GM12878 (cell line): ENCODE measurements around the gene CLINT1. TPM values are rescaled to one million over a fixed set of nuclear protein-coding genes. Genes with fewer than 3 reads are reported as not detected.

Source experiments
- CUX1 ChIP-seq: IDR thresholded peaks from 2 replicates; pipeline ENCODE4 v1.6.1; 2012; ENCODE audit warnings: improper control_type of control experiment, low read depth, low read length; ENCODE audit not compliant: insufficient replicate concordance
- ZSCAN29 ChIP-seq: fragments of 450-650 bp; IDR thresholded peaks from 2 replicates; pipeline ENCODE4 v1.6.1; 2017; ENCODE audit warnings: mild to moderate bottlenecking, moderate library complexity
- polyA plus RNA-seq, 11 experiments: library from polyadenylated mRNA; depleted of rRNA in 4 of 11; unstranded in 6 of 11; stranded (reverse) in 5 of 11; fragments of >200 nt; fragmentation: Nextera tagmentation in 4 of 11; fragmentation: Illumina TruSeq in 1 of 11; extraction: Ambion mirVana in 4 of 11; extraction: Trizol in 1 of 11; gene quantifications; 1 replicate in 1 of 11; 2 replicates in 10 of 11; pipeline versions ENCODE4 v1.2.1 to v1.2.3, GENCODE V29; 2011 to 2016; ENCODE audit warnings: inconsistent platforms in 2 of 11, missing spikeins in 2 of 11, low read depth in 1 of 11
- small RNA-seq: library from RNA; depleted of rRNA; stranded (forward); fragments of <200 nt; gene quantifications from one replicate; pipeline ENCODE3, GENCODE V24; 2014
- total RNA-seq, 4 experiments: library from RNA; depleted of rRNA in 3 of 4; stranded (reverse); fragments of >200 nt in 3 of 4; fragmentation: Illumina TruSeq in 1 of 4; extraction: Trizol in 1 of 4; gene quantifications; 2 replicates each; pipeline versions ENCODE4 v1.2.1 to v1.2.3, GENCODE V29; 2013 to 2021
- TF ChIP-seq, protein P1 (sequence below): IDR thresholded peaks from 2 replicates; pipeline ENCODE4 v1.6.1; 2012; ENCODE audit warnings: low read depth, low read length, improper control_type of control experiment

Gene CLINT1
- total and polyA plus RNA-seq, 10 of the 15 experiments (the other 5 are each of a cell fraction or from before 2014, with no cell fraction given): 30.0 to 136 (median 105) TPM

DNA sequence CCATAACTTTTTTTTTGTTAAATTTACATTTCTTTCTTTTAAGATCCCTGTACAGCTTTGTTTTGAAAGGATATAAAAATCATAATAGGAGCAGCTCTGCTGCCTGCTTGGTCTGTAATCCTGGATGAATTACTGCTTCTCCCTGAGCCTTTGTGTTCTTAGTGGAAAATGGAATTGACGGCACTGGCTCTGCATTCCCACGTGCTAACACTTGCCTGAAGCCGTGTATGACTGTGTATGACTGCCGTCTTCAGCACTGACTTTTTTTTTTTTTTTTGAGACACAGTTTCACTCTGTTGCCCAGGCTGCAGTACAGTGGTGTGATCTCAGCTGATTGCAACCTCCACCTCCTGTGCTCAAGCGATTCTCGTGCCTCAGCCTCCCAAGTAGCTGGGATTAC lies 123.0 kb downstream of the CLINT1 start (continued):
- TF ChIP-seq CUX1: no peak
- TF ChIP-seq, protein P1, sequence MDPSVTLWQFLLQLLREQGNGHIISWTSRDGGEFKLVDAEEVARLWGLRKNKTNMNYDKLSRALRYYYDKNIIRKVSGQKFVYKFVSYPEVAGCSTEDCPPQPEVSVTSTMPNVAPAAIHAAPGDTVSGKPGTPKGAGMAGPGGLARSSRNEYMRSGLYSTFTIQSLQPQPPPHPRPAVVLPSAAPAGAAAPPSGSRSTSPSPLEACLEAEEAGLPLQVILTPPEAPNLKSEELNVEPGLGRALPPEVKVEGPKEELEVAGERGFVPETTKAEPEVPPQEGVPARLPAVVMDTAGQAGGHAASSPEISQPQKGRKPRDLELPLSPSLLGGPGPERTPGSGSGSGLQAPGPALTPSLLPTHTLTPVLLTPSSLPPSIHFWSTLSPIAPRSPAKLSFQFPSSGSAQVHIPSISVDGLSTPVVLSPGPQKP: no peak
- no peak for TF ChIP-seq ZSCAN29

Small RNAs within 50 kb of the gene (small RNA-seq; reads per million reads assigned to genes)
- gene AC026407.1: not detected
- gene RNU6-260P: not detected

Other genes starting within 250 kb of the CLINT1 start
- 0.11 TPM in 1 of 2 replicates, not detected in the other for gene SOX30, start 206.7 kb downstream of the CLINT1 start, total RNA-seq (2014; rRNA removed)
- gene SOX30, start 206.7 kb downstream of the CLINT1 start, total RNA-seq (2014; rRNA removed; fragmentation: Illumina TruSeq; extraction: Trizol): 0.09 TPM in 1 of 2 replicates, not detected in the other
- gene SOX30, start 206.7 kb downstream of the CLINT1 start, total RNA-seq (2021): 0.11 and 0.13 TPM in 2 replicates
- 0.06 and 0.11 TPM in 2 replicates for gene SOX30, start 206.7 kb downstream of the CLINT1 start, polyA plus RNA-seq (2011; rRNA removed)
- 0.10 TPM in 1 of 2 replicates, not detected in the other for gene SOX30, start 206.7 kb downstream of the CLINT1 start, polyA plus RNA-seq (2014; fragmentation: Illumina TruSeq; extraction: Trizol)
- under 1 TPM; 0.06 to 0.07 TPM for gene SOX30, start 206.7 kb downstream of the CLINT1 start, polyA plus RNA-seq (2014; fragmentation: Nextera tagmentation; extraction: Ambion mirVana)
- 0.08 TPM in 1 of 2 replicates, not detected in the other for gene SOX30, start 206.7 kb downstream of the CLINT1 start, polyA plus RNA-seq (2014; rRNA removed)
- gene SOX30, start 206.7 kb downstream of the CLINT1 start, polyA plus RNA-seq (2016; fragmentation: Nextera tagmentation; extraction: Ambion mirVana): under 1 TPM; 0.09 to 0.32 TPM
- not detected in 2 replicates for gene C5orf52, start 187.6 kb downstream of the CLINT1 start, total RNA-seq (2014; rRNA removed)
- not detected in 2 replicates for gene C5orf52, start 187.6 kb downstream of the CLINT1 start, total RNA-seq (2014; rRNA removed; fragmentation: Illumina TruSeq; extraction: Trizol)
- not detected in 2 replicates for gene C5orf52, start 187.6 kb downstream of the CLINT1 start, total RNA-seq (2021)
- not detected in 2 replicates for gene C5orf52, start 187.6 kb downstream of the CLINT1 start, polyA plus RNA-seq (2011; rRNA removed)
- not detected in 2 replicates for gene C5orf52, start 187.6 kb downstream of the CLINT1 start, polyA plus RNA-seq (2014; fragmentation: Illumina TruSeq; extraction: Trizol)
- gene C5orf52, start 187.6 kb downstream of the CLINT1 start, polyA plus RNA-seq (2014; fragmentation: Nextera tagmentation; extraction: Ambion mirVana): not detected
- not detected in 2 replicates for gene C5orf52, start 187.6 kb downstream of the CLINT1 start, polyA plus RNA-seq (2014; rRNA removed)
- not detected for gene C5orf52, start 187.6 kb downstream of the CLINT1 start, polyA plus RNA-seq (2016; fragmentation: Nextera tagmentation; extraction: Ambion mirVana)
- gene THG1L, start 127.7 kb downstream of the CLINT1 start, total RNA-seq (2014; rRNA removed): 26.2 and 36.5 TPM in 2 replicates
- 38.6 and 40.7 TPM in 2 replicates for gene THG1L, start 127.7 kb downstream of the CLINT1 start, total RNA-seq (2014; rRNA removed; fragmentation: Illumina TruSeq; extraction: Trizol)
- gene THG1L, start 127.7 kb downstream of the CLINT1 start, total RNA-seq (2021): 24.8 and 26.5 TPM in 2 replicates
- gene THG1L, start 127.7 kb downstream of the CLINT1 start, polyA plus RNA-seq (2011; rRNA removed): 54.8 and 55.7 TPM in 2 replicates
- 32.8 and 33.5 TPM in 2 replicates for gene THG1L, start 127.7 kb downstream of the CLINT1 start, polyA plus RNA-seq (2014; fragmentation: Illumina TruSeq; extraction: Trizol)
- gene THG1L, start 127.7 kb downstream of the CLINT1 start, polyA plus RNA-seq (2014; fragmentation: Nextera tagmentation; extraction: Ambion mirVana): 10 to 100 TPM; 37.2 to 58.0 TPM
- gene THG1L, start 127.7 kb downstream of the CLINT1 start, polyA plus RNA-seq (2014; rRNA removed): 34.0 and 35.4 TPM in 2 replicates
- 10 to 100 TPM; 25.5 to 26.9 TPM for gene THG1L, start 127.7 kb downstream of the CLINT1 start, polyA plus RNA-seq (2016; fragmentation: Nextera tagmentation; extraction: Ambion mirVana)
- 5.5 and 6.9 TPM in 2 replicates for gene LSM11, start 115.4 kb downstream of the CLINT1 start, total RNA-seq (2014; rRNA removed)
- 5.3 and 6.0 TPM in 2 replicates for gene LSM11, start 115.4 kb downstream of the CLINT1 start, total RNA-seq (2014; rRNA removed; fragmentation: Illumina TruSeq; extraction: Trizol)
- gene LSM11, start 115.4 kb downstream of the CLINT1 start, total RNA-seq (2021): 6.0 TPM in 2 replicates
- 8.5 and 11.2 TPM in 2 replicates for gene LSM11, start 115.4 kb downstream of the CLINT1 start, polyA plus RNA-seq (2011; rRNA removed)
- gene LSM11, start 115.4 kb downstream of the CLINT1 start, polyA plus RNA-seq (2014; fragmentation: Illumina TruSeq; extraction: Trizol): 4.9 and 6.0 TPM in 2 replicates
- gene LSM11, start 115.4 kb downstream of the CLINT1 start, polyA plus RNA-seq (2014; fragmentation: Nextera tagmentation; extraction: Ambion mirVana): 1 to 10 TPM; 1.5 to 2.1 TPM
- 3.5 and 3.8 TPM in 2 replicates for gene LSM11, start 115.4 kb downstream of the CLINT1 start, polyA plus RNA-seq (2014; rRNA removed)
- gene LSM11, start 115.4 kb downstream of the CLINT1 start, polyA plus RNA-seq (2016; fragmentation: Nextera tagmentation; extraction: Ambion mirVana): 1 to 10 TPM in 1 of 2 experiments, under 1 TPM in 1; 0.71 to 1.5 TPM